B cell (primary cell): ENCODE results near the gene FCSK. TPM values are rescaled to one million over a fixed set of nuclear protein-coding genes. Genes with fewer than 3 reads are reported as not detected.
"Not testable (repeated sequence)": the region's sequence is repeated elsewhere in the genome, so short reads cannot be mapped to it uniquely, and the experiment has no call there.

Experiments
- ATAC-seq: fragments of 200-7000 bp; cut with Tn5 transposase; one replicate; pipeline ENCODE4 v1.10.0; 2021; ENCODE audit warnings: low read depth, mild to moderate bottlenecking, moderate number of reproducible peaks, moderate library complexity
- CTCF ChIA-PET: fragments of 350-600 bp; sonication (Branson Sonifier 250); formaldehyde crosslinking; loops from one replicate; lab custom pipeline; 2021; ENCODE audit warnings: antibody characterized with exemption, inconsistent platforms; lab: Charles Lee
- POLR2A ChIA-PET: fragments of 350-600 bp; sonication (Branson Sonifier 250); formaldehyde crosslinking; loops from one replicate; lab custom pipeline; 2021; ENCODE audit warnings: antibody characterized with exemption; lab: Charles Lee
- DNase-seq: peaks from one replicate; pipeline ENCODE4 v3.0.0; 2013
- H2AFZ ChIP-seq: 2 replicates; pipeline ENCODE4 v1.6.1; 2012; ENCODE audit warnings: mild to moderate bottlenecking, low read depth, low read length; ENCODE audit not compliant: insufficient read depth, poor library complexity, severe bottlenecking
- H3K27ac ChIP-seq, 2 donors: 1 replicate in 1 of 2; 2 replicates in 1 of 2; pipeline ENCODE4 v1.5.1; 2012 to 2013; ENCODE audit warnings: low read length in 2 of 2, mild to moderate bottlenecking in 2 of 2, moderate library complexity in 1 of 2
- H3K27me3 ChIP-seq, 4 experiments: fragments of 200-600 bp in 1 of 4; sonication (generic) in 1 of 4; replicated peaks in 1 of 4; 1 replicate in 2 of 4; 2 replicates in 2 of 4; pipeline versions ENCODE4 v1.6.1 to v1.7.0; 2013 to 2016; ENCODE audit warnings: low read length in 3 of 4, mild to moderate bottlenecking in 2 of 4, mixed read lengths in 1 of 4, moderate library complexity in 1 of 4; ENCODE audit not compliant: insufficient read depth in 4 of 4, control insufficient read depth in 3 of 4; ENCODE audit errors: control extremely low read depth in 1 of 4
- H3K36me3 ChIP-seq, 2 experiments: replicated peaks in 1 of 2; 1 replicate in 1 of 2; 2 replicates in 1 of 2; pipeline versions ENCODE4 v1.6.1 to v1.7.1; 2013; ENCODE audit warnings: low read length in 1 of 2; ENCODE audit not compliant: insufficient read depth in 2 of 2, control insufficient read depth in 1 of 2; ENCODE audit errors: control extremely low read depth in 1 of 2, extremely low read depth in 1 of 2
- H3K4me1 ChIP-seq, 2 donors: fragments of 200-600 bp in 1 of 2; sonication (generic) in 1 of 2; 1 replicate in 1 of 2; 2 replicates in 1 of 2; pipeline versions ENCODE4 v1.5.1 to v1.6.1; 2013 to 2017; ENCODE audit warnings: low read length in 2 of 2; ENCODE audit not compliant: control insufficient read depth in 2 of 2, insufficient read depth in 2 of 2
- H3K4me2 ChIP-seq: replicated peaks from 2 replicates; pipeline ENCODE3; 2012; ENCODE audit warnings: mild to moderate bottlenecking, low read depth, low read length; ENCODE audit not compliant: poor library complexity, severe bottlenecking
- H3K4me3 ChIP-seq, 5 experiments: fragments of 200-600 bp in 1 of 5; sonication (generic) in 1 of 5; 1 replicate in 3 of 5; 2 replicates in 2 of 5; pipeline versions ENCODE4 v1.5.1 to v1.7.0; 2011 to 2016; ENCODE audit warnings: low read length in 4 of 5, mild to moderate bottlenecking in 4 of 5, low read depth in 2 of 5, control low read depth in 1 of 5, moderate library complexity in 1 of 5; ENCODE audit not compliant: insufficient read depth in 1 of 5; ENCODE audit errors: control extremely low read depth in 1 of 5, extremely low read depth in 1 of 5
- H3K79me2 ChIP-seq: fragments of 200-600 bp; sonication (generic); one replicate; pipeline ENCODE4 v1.6.0; 2016; ENCODE audit warnings: low read length; ENCODE audit not compliant: control insufficient read depth, insufficient read depth
- H3K9ac ChIP-seq: fragments of 200-600 bp; sonication (generic); 2 replicates; pipeline ENCODE4 v1.6.1; 2017; ENCODE audit warnings: mild to moderate bottlenecking, low read length, moderate library complexity
- H3K9me3 ChIP-seq, 3 donors: one replicate each; pipeline versions ENCODE4 v1.6.1 to v1.7.1; 2013; ENCODE audit warnings: low read length in 2 of 3; ENCODE audit not compliant: control insufficient read depth in 2 of 3, insufficient read depth in 1 of 3; ENCODE audit errors: control extremely low read depth in 1 of 3
- H4K20me1 ChIP-seq: 2 replicates; pipeline ENCODE4 v1.6.0; 2012; ENCODE audit warnings: mild to moderate bottlenecking, low read length; ENCODE audit not compliant: insufficient read depth, control insufficient read depth, poor library complexity, severe bottlenecking
- H3K27ac Mint-ChIP-seq: one replicate; pipeline ENCODE4 v1.8.0; 2021; ENCODE audit warnings: mixed read lengths
- H3K27me3 Mint-ChIP-seq: one replicate; pipeline ENCODE4 v1.8.0; 2021; ENCODE audit warnings: mixed read lengths
- H3K4me1 Mint-ChIP-seq: one replicate; pipeline ENCODE4 v1.8.0; 2021; ENCODE audit warnings: mixed read lengths
- H3K4me3 Mint-ChIP-seq: one replicate; pipeline ENCODE4 v1.8.0; 2021; ENCODE audit warnings: mixed read lengths
- H3K9me3 Mint-ChIP-seq: one replicate; pipeline ENCODE4 v1.8.0; 2022; ENCODE audit warnings: mixed read lengths; ENCODE audit not compliant: insufficient read depth
- EZH2 ChIP-seq: IDR thresholded peaks from 2 replicates; pipeline ENCODE4 v1.6.1; 2012; ENCODE audit warnings: borderline replicate concordance, low read depth, mild to moderate bottlenecking, moderate library complexity, low read length; ENCODE audit not compliant: insufficient read depth, poor library complexity, severe bottlenecking
- WGBS: methylation state at CpG from one replicate; pipeline ENCODE4 v1.1.5; 2013; ENCODE audit warnings: missing lambda C conversion rate; ENCODE audit not compliant: insufficient coverage; 5-methylcytosine and 5-hydroxymethylcytosine counted together
- intact Hi-C: fragments of 100-400 bp; cut with micrococcal nuclease; formaldehyde crosslinking; loops from one replicate; pipeline ENCODE4 v1.10.0; 2022
- polyA plus RNA-seq: library from polyadenylated mRNA; depleted of rRNA; stranded (reverse); fragments of >200 nt; gene quantifications from 2 replicates; pipeline ENCODE4 v1.2.3, GENCODE V29; 2012
- total RNA-seq, 2 donors: library from RNA; stranded (reverse); fragments of 120-200 nt in 1 of 2; gene quantifications; 1 replicate in 1 of 2; 2 replicates in 1 of 2; pipeline versions ENCODE4 v1.2.3 to v1.2.4, GENCODE V29; 2013 to 2022
- TF ChIP-seq, protein P1 (sequence below): fragments of 200-600 bp; IDR thresholded peaks from one replicate; pipeline ENCODE4 v1.8.0; 2022; ENCODE audit warnings: antibody characterized with exemption, mild to moderate bottlenecking

The FCSK gene
- total and polyA plus RNA-seq, 2 donors (not counting 1 experiment from before 2014, with no cell fraction given), result 19.4 to 24.8 TPM

DNA sequence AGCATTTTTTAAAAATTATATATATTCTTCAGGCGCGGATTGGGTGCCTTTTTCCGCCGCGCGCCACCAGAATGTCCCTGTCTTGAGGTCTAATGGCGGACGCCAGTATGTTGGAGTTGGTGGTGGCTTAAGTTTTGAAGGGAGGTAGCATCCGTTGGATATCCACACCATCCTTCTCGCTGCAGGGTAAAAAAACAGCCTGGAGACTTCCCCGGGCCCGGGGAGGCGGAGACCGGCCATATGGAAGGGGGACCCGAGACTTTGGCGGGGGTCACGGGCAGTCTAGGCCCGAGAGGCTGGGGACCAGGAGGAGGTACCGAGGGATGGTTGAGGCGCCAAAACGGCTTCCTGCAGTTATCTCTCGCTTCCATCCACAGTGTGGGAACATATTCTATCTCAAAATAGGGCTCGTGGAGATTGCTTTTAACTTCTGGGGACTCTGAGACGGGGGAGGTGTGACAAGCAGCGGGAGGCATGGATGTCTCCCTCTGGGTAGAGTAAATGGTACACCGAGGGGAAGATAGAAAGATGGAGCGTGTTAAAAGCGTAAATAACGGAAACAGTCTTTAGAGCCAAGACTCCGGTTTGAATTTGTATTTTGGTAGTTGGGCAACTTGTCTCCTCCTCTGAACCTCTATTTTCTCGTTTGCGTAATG lies 69.5 kb downstream of the FCSK start, which contains the start of gene SF3B3:
Gene SF3B3 (plus strand): TSS at position 74 of the 656 bp plus-strand sequence. CDS start 2,841 bp downstream, outside the sequence.
- Histone ChIP-seq H3K27ac (peak within 1 kb of the TSS; percentile 85 to 92), H3K27me3 (no peaks in the 10 kb centered on the region), H4K20me1 (peaks cover 16% of the 10 kb centered on the region), H3K4me3 (peak within 1 kb of the TSS; percentile 74 to 100 (median 87)), H3K4me1 (peaks cover 26 to 35% of the 10 kb centered on the region in 2 donors), H3K4me2 (peak within 1 kb of the TSS; percentile 90), H3K79me2 (peaks cover 86% of the 10 kb centered on the region), H3K9ac (peak within 1 kb of the TSS; percentile 97), H3K9me3 (no peaks in the 10 kb centered on the region), H3K36me3 (peaks cover 8 to 25% of the 10 kb centered on the region in 2 experiments), H2AFZ (peak within 1 kb of the TSS; percentile 97)
- TF ChIP-seq, protein P1, sequence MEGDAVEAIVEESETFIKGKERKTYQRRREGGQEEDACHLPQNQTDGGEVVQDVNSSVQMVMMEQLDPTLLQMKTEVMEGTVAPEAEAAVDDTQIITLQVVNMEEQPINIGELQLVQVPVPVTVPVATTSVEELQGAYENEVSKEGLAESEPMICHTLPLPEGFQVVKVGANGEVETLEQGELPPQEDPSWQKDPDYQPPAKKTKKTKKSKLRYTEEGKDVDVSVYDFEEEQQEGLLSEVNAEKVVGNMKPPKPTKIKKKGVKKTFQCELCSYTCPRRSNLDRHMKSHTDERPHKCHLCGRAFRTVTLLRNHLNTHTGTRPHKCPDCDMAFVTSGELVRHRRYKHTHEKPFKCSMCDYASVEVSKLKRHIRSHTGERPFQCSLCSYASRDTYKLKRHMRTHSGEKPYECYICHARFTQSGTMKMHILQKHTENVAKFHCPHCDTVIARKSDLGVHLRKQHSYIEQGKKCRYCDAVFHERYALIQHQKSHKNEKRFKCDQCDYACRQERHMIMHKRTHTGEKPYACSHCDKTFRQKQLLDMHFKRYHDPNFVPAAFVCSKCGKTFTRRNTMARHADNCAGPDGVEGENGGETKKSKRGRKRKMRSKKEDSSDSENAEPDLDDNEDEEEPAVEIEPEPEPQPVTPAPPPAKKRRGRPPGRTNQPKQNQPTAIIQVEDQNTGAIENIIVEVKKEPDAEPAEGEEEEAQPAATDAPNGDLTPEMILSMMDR, result no peak
- TF ChIP-seq EZH2, result no peak
- POLR2A ChIA-PET, result interaction anchor here (0.7 to 2.6 kb wide), 3 partner anchors 94 to 1206 kb away, joined by 3 to 15 read pairs (median 4); no protein-coding TSS in a partner anchor
- Mint-ChIP-seq H3K4me3 (peak within 1 kb of the TSS; percentile 94), H3K4me1 (peaks cover 49% of the 10 kb centered on the region), H3K9me3 (no peaks in the 10 kb centered on the region), H3K27me3 (no peaks in the 10 kb centered on the region), H3K27ac (peak within 1 kb of the TSS; percentile 96)
- CTCF ChIA-PET, result interaction anchor here (0.6 to 1.5 kb wide), 5 partner anchors 15 to 143 kb away, joined by 3 to 6 read pairs (median 3); no protein-coding TSS in a partner anchor
- peak; percentile 72 for ATAC-seq
- WGBS, result under 1% methylated on average over 22 of the region's 32 CpGs
- peak; percentile 93 for DNase-seq
- intact Hi-C loops, result loop anchor here (1.0 to 10.0 kb wide), 8 partner anchors 72 to 1481 kb away; partner anchors contain the start of genes AARS1, DDX19A, DHODH and EXOSC6

DNA sequence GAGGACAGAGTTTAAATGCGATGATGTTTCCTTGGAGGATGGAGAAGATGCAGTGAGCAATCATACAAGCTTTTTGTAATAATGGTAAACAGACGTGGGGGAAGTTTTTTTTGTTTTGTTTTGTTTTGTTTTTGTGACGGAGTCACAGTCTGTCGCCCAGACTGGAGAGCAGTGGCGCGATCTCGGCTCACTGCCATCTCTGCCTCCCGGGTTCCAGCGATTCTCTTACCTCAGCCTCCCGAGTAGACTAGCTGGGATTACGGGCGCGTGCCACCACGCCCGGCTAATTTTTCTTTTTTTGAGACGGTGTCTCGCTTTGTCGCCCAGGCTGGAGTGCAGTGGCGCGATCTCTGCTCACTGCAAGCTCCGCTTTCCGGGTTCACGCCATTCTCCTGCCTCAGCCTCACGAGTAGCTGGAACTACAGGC lies 70.0 kb downstream of the FCSK start:
- ATAC-seq, result peak; percentile 8
- Histone ChIP-seq H3K36me3 (peaks cover 10 to 30% of the 10 kb centered on the region in 2 experiments), H3K79me2 (peaks cover 90% of the 10 kb centered on the region), H3K4me1 (peaks cover 26 to 35% of the 10 kb centered on the region in 2 donors), H2AFZ (peak overlapping the region; percentile 97), H3K4me3 (peak overlapping the region; percentile 74 to 100 (median 87)), H3K4me2 (peak overlapping the region; percentile 90), H4K20me1 (peaks cover 22% of the 10 kb centered on the region), H3K9ac (peak overlapping the region; percentile 97), H3K27ac (peak overlapping the region; percentile 85 to 92)
- Mint-ChIP-seq H3K4me1 (peaks cover 53% of the 10 kb centered on the region), H3K27ac (peak overlapping the region; percentile 96), H3K4me3 (peak overlapping the region; percentile 94)
- intact Hi-C loops, result loop anchor here (5.0 to 10.0 kb wide), 3 partner anchors 72 to 1480 kb away; partner anchors contain the start of genes AARS1, DHODH, FCSK and PKD1L3
- ChIA-PET CTCF (interaction anchor here (0.8 to 1.5 kb wide), 4 partner anchors 16 to 154 kb away, joined by 3 to 7 read pairs (median 3); no protein-coding TSS in a partner anchor), POLR2A (interaction anchor here (2.6 kb wide), 1 partner anchor 144 kb away, joined by 15 read pairs; no protein-coding TSS in a partner anchor)
- not testable (repeated sequence) for DNase-seq, H3K27me3 Mint-ChIP-seq, H3K9me3 Mint-ChIP-seq, H3K9me3 ChIP-seq, H3K27me3 ChIP-seq
- under 1% methylated on average over 17 of the region's 24 CpGs for WGBS
